Ramos (cell line): ENCODE data around the gene GSK3A.

Experiments
- in situ Hi-C: fragments of 300-500 bp; cut with MboI; formaldehyde crosslinking; loops from one replicate; pipeline ENCODE4 v1.14.3; 2022; ENCODE audit warnings: low sequenced_read_pairs; ENCODE audit not compliant: unreplicated experiment

Gene GSK3A

GRCh38 chr19:42252365-42253244, 10.2 kb upstream of the GSK3A start:
- in situ Hi-C loops: loop anchor here (25.0 kb wide), 1 partner anchor 1465 kb away; the partner anchor contains the start of genes EGLN2, MIA and RAB4B

- in situ Hi-C loops: loop anchor here (25.0 kb wide), 1 partner anchor 1464 kb away; the partner anchor contains the start of genes EGLN2, MIA and RAB4B
Measured at GRCh38 chr19:42251572-42252358, 9.4 kb upstream of the GSK3A start.

- in situ Hi-C loops: loop anchor here (25.0 kb wide), 1 partner anchor 1464 kb away; the partner anchor contains the start of genes EGLN2, MIA and RAB4B
Measured at GRCh38 chr19:42250666-42251531, 8.5 kb upstream of the GSK3A start.

- in situ Hi-C loops: loop anchor here (25.0 kb wide), 1 partner anchor 1463 kb away; the partner anchor contains the start of genes EGLN2, MIA and RAB4B
Measured at GRCh38 chr19:42250183-42250665, 7.8 kb upstream of the GSK3A start.

- in situ Hi-C loops: loop anchor here (25.0 kb wide), 1 partner anchor 1462 kb away; the partner anchor contains the start of genes EGLN2, MIA and RAB4B
Measured at GRCh38 chr19:42249769-42250168, 7.4 kb upstream of the GSK3A start.

GRCh38 chr19:42249149-42249750, 6.8 kb upstream of the GSK3A start:
- in situ Hi-C loops: no loop called here

- in situ Hi-C loops: no loop called here
Measured at GRCh38 chr19:42248270-42249148, 6.1 kb upstream of the GSK3A start.

- in situ Hi-C loops: no loop called here
Measured at GRCh38 chr19:42247640-42248199, 5.3 kb upstream of the GSK3A start.

GRCh38 chr19:42246922-42247639, 4.7 kb upstream of the GSK3A start:
- in situ Hi-C loops: no loop called here

- in situ Hi-C loops: no loop called here
Measured at GRCh38 chr19:42246143-42246921, 3.9 kb upstream of the GSK3A start.

- in situ Hi-C loops: no loop called here
Measured at GRCh38 chr19:42245231-42245630, 2.8 kb upstream of the GSK3A start.

- in situ Hi-C loops: no loop called here
Measured at GRCh38 chr19:42244347-42245220, 2.2 kb upstream of the GSK3A start.

- in situ Hi-C loops: no loop called here
Measured at GRCh38 chr19:42242069-42242511, 312 bp downstream of the GSK3A start.

- in situ Hi-C loops: no loop called here
Measured at GRCh38 chr19:42241279-42241678, 1.1 kb downstream of the GSK3A start.

GRCh38 chr19:42239544-42240220, 2.7 kb downstream of the GSK3A start:
- in situ Hi-C loops: no loop called here
